Measurements from ENCODE around the gene ANK2.

The ANK2 gene

GRCh38 chr4:113221990-113222389 lies 172.5 kb downstream of the ANK2 start:
- Histone ChIP-seq H4K20me1 (ENCODE audit: insufficient read depth, low read length, poor library complexity, severe bottlenecking) (no peaks in the 10 kb centered on the region), H3K79me2 (ENCODE audit: insufficient read depth, low read length) (no peaks in the 10 kb centered on the region), H3K9me2 (replicated peaks; ENCODE audit: low read depth, low read length) (no peaks in the 10 kb centered on the region), H3K27me3 (ENCODE audit: insufficient read depth, low read length, poor library complexity, severe bottlenecking) (no peaks in the 10 kb centered on the region), H3K4me1 (ENCODE audit: insufficient read depth, low read length, poor library complexity, severe bottlenecking) (no peaks in the 10 kb centered on the region), H3F3A (ENCODE audit: low read depth) (no peaks in the 10 kb centered on the region), H3K9ac (ENCODE audit: low read depth, low read length, poor library complexity, severe bottlenecking) (no peak overlapping the region), H3K9me3 (ENCODE audit: insufficient read depth, low read depth, low read length) (no peaks in the 10 kb centered on the region), H3K4me2 (ENCODE audit: low read depth, low read length, poor library complexity, severe bottlenecking) (no peak overlapping the region), H2AFZ (ENCODE audit: low read length) (no peak overlapping the region), H3K4me3 (ENCODE audit: low read length, poor library complexity, severe bottlenecking) (no peak overlapping the region), H3K36me3 (ENCODE audit: insufficient read depth, low read length) (no peaks in the 10 kb centered on the region)
- TF ChIP-seq, protein P1, sequence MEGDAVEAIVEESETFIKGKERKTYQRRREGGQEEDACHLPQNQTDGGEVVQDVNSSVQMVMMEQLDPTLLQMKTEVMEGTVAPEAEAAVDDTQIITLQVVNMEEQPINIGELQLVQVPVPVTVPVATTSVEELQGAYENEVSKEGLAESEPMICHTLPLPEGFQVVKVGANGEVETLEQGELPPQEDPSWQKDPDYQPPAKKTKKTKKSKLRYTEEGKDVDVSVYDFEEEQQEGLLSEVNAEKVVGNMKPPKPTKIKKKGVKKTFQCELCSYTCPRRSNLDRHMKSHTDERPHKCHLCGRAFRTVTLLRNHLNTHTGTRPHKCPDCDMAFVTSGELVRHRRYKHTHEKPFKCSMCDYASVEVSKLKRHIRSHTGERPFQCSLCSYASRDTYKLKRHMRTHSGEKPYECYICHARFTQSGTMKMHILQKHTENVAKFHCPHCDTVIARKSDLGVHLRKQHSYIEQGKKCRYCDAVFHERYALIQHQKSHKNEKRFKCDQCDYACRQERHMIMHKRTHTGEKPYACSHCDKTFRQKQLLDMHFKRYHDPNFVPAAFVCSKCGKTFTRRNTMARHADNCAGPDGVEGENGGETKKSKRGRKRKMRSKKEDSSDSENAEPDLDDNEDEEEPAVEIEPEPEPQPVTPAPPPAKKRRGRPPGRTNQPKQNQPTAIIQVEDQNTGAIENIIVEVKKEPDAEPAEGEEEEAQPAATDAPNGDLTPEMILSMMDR (conservative IDR thresholded peaks at IDR 0.05; ENCODE audit: low read length) = no peak
- TF ChIP-seq EZH2phosphoT487 (IDR thresholded peaks at IDR 0.05; ENCODE audit: borderline replicate concordance) = no peak

DNA sequence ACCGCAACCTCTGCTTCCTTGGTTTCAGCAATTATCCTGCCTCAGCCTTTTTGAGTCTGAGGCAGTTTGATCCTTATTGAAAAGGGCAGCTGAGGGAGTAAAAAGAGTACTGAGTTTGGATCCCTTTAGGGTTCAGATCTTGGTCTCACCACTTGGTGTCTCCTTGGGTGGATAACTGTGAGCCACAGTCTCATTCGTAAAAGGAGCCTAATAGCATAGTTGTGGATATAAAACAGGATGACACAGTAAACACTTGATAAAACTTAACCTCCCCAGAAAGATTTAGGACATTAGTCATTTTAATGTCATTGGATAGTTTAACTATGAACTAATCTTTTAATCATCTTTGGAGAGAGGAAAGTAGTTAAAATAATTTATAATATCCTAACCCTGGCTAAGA lies 173.0 kb downstream of the ANK2 start:
- H3F3A ChIP-seq (ENCODE audit: low read depth) = no peaks in the 10 kb centered on the region
- no peaks in the 10 kb centered on the region for H3K27me3 ChIP-seq (ENCODE audit: insufficient read depth, low read length, poor library complexity, severe bottlenecking)
- H3K4me1 ChIP-seq (ENCODE audit: insufficient read depth, low read length, poor library complexity, severe bottlenecking) = no peaks in the 10 kb centered on the region
- no peaks in the 10 kb centered on the region for H4K20me1 ChIP-seq (ENCODE audit: insufficient read depth, low read length, poor library complexity, severe bottlenecking)
- H3K9ac ChIP-seq (ENCODE audit: low read depth, low read length, poor library complexity, severe bottlenecking) = no peak overlapping the region
- no peaks in the 10 kb centered on the region for H3K9me3 ChIP-seq (ENCODE audit: insufficient read depth, low read depth, low read length)
- no peak overlapping the region for H3K4me3 ChIP-seq (ENCODE audit: low read length, poor library complexity, severe bottlenecking)
- H3K4me2 ChIP-seq (ENCODE audit: low read depth, low read length, poor library complexity, severe bottlenecking) = no peak overlapping the region
- H3K79me2 ChIP-seq (ENCODE audit: insufficient read depth, low read length) = no peaks in the 10 kb centered on the region
- H3K36me3 ChIP-seq (ENCODE audit: insufficient read depth, low read length) = no peaks in the 10 kb centered on the region
- TF ChIP-seq EZH2phosphoT487 (IDR thresholded peaks at IDR 0.05; ENCODE audit: borderline replicate concordance) = no peak
- TF ChIP-seq, protein P1 (conservative IDR thresholded peaks at IDR 0.05; ENCODE audit: low read length) = no peak; the same call in 1 of the 2 replicates
- no peak overlapping the region for H2AFZ ChIP-seq (ENCODE audit: low read length)
- no peaks in the 10 kb centered on the region for H3K9me2 ChIP-seq (replicated peaks; ENCODE audit: low read depth, low read length)

DNA sequence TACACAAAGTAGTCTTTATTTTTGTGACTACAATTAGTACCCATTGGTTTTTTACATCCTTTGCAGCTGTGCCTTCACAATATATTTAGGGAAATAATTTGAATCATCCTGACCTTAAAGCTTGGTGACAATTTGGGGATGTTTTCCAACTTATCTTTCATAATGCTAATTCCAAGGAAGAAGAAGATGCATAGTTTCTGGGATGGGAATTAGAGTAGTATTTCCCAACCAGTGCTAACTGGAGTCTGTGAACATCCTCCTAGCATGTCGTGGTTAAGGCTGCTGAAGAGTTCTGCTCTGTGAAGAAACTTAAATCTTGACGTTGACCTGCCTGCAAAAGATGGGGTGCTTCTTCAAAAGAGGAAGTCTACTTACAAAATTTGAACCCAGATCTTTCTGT lies 173.5 kb downstream of the ANK2 start:
- H2AFZ ChIP-seq (ENCODE audit: low read length) = no peak overlapping the region
- H3K4me2 ChIP-seq (ENCODE audit: low read depth, low read length, poor library complexity, severe bottlenecking) = no peak overlapping the region
- H3K9ac ChIP-seq (ENCODE audit: low read depth, low read length, poor library complexity, severe bottlenecking) = no peak overlapping the region
- H3K79me2 ChIP-seq (ENCODE audit: insufficient read depth, low read length) = no peaks in the 10 kb centered on the region
- H4K20me1 ChIP-seq (ENCODE audit: insufficient read depth, low read length, poor library complexity, severe bottlenecking) = no peaks in the 10 kb centered on the region
- H3K9me2 ChIP-seq (replicated peaks; ENCODE audit: low read depth, low read length) = no peaks in the 10 kb centered on the region
- no peaks in the 10 kb centered on the region for H3K27me3 ChIP-seq (ENCODE audit: insufficient read depth, low read length, poor library complexity, severe bottlenecking)
- H3K4me3 ChIP-seq (ENCODE audit: low read length, poor library complexity, severe bottlenecking) = no peak overlapping the region
- H3F3A ChIP-seq (ENCODE audit: low read depth) = no peaks in the 10 kb centered on the region
- H3K9me3 ChIP-seq (ENCODE audit: insufficient read depth, low read depth, low read length) = no peaks in the 10 kb centered on the region
- TF ChIP-seq, protein P1 (conservative IDR thresholded peaks at IDR 0.05; ENCODE audit: low read length) = no peak
- no peaks in the 10 kb centered on the region for H3K4me1 ChIP-seq (ENCODE audit: insufficient read depth, low read length, poor library complexity, severe bottlenecking)
- no peaks in the 10 kb centered on the region for H3K36me3 ChIP-seq (ENCODE audit: insufficient read depth, low read length)

All from Loucy (cell line).